GM19455 (cell line): ENCODE measurements around the gene LINC00632.

Experiments used
- ATAC-seq: cut with Tn5 transposase; IDR thresholded peaks from one replicate; pipeline ENCODE4 v1.9.1; 2021; ENCODE audit not compliant: unreplicated experiment

LINC00632 gene

DNA sequence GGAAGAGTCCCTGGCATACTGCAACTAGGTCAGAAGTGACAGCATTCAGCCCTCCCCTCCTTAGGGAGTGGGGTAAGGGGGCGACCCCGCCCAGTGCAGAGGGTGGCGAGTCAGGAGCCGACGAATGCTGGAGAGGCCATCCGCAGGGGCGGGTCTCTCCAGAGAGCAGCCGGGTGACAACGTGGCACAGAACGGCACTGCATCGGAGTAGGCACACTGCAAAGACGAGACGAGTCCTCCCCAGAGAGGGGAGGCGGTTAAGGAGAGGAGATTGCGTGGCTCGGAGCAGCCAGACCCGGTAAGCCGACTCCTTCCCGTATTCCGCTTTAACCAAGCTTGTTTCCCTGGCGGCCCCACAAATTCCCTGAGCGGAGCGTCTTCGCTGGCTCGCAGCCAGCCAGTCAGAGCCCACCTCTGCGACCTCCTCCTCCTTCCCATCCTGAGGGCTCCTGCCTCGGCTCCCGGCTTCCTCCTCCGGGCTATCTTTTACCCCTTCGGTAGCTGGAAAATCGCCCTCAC is 54.9 kb downstream of the LINC00632 start:
- no peak for ATAC-seq

DNA sequence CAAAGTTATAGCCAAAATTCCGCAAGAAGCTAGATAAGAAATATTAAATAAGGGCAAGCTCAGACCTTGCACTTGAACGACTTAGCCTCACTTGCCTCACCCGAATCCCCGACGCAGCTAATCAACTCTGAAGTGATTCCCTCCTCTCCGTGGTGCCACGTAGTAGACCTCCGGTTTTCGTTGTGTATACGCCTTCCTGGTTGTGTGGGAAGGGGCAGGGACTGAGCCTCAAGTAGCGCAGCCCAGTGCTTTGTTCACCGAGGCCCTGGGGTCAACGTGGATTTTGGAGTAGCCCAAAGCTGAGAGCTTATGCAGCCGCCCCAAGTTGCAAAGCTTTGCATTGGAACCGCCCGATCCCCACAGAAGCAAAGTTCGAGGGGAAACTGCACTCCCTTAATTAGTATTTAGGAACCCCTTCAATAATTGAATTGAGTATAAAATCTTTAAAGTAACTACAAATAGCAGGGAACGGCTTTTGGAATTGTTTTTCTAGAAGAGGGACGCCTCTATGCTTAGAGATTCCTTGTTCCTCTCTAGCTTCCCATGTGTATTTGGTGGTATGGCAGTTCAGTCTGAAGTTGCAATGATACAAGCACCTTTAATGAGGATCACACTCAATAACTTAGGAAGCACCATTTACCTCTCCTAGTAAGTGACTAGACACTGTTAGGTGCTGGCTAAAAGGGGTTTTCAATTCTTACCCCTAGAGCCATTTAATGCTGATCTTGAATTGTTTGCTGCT is 55.7 kb downstream of the LINC00632 start:
- no peak for ATAC-seq

DNA sequence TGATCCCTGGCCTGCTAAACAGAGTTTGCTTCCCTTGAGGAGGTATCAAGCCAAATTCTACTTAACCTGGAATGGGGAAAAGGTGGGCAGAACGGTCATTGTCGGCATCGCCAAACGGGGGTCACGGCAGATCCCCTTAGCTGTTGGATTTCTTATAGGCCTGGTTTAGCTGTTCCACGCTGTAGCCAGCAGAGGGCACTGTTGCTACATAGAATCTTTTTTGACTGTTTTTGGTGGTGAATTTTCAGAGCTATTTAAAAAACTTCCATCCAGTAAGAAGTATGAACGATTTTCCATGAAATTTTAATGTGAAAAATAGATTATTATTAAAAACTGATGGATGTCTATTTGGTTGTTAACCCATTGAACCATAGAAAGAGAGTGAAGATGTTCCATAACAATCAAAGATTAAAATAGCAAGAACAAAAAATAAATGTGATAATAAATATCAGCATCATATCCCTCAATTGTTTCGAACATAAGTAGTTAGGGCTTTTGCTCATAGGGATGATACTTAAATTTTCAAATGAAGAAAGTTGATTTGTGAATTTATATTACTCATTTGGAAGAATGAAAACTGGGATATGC is 56.6 kb downstream of the LINC00632 start:
- ATAC-seq, result no peak

DNA sequence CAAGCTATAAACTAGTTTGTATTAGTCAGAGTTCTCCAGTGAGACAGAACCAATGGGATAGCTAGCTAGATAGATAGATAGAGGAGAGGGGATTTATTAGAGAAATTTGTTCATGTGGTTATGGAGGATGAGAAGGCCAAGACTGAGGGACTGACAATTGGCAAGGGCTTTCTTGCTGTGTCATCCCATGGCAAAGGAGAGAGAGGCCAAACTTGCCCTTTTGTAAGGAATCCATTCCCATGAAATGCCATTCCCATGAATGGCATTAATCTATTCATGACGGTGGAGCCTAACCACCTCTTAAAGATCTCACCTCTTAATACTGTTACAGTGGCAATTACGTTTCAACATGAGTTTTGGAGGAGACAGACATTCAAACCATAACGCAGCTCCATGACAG is 58.1 kb downstream of the LINC00632 start:
- no peak for ATAC-seq

DNA sequence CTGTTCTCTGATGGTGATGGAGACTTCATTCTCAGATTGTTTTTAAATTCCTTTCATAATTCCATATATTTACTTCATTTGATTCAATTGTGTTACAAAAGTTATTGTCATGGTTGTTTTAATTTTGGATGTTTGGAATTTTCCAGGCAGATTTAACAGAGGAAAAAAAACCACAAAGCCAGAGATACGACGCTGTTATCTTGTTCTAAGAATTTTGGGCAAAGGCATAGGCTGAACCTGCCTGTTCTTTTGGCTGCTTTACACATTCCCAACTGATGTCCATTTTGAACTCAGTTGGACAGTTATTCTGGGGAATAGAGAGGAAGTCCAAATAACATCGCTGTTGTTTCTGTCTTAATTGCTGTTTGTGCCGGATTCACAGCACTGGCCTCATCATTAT is 65.7 kb downstream of the LINC00632 start:
- ATAC-seq, result no peak

DNA sequence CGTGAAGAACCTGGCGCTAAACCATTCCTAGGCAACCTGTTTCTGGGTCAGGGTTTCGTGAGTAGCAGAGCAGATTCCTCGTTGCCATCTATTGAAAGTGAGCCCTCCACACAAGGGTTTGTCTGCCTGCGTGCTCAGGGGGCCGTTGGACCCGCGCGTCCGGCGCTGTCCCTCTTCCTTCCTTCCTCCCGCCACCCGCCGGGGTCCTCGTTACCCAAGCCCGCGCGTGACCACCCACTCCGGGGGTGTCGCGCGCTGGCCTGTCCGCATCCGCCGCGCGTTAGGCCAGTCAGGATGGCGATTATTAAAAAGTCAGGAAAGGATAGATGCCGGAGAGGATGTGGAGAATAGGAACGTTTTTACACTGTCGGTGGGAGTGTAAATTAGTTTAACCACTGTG is 66.8 kb downstream of the LINC00632 start:
- ATAC-seq, result no peak

DNA sequence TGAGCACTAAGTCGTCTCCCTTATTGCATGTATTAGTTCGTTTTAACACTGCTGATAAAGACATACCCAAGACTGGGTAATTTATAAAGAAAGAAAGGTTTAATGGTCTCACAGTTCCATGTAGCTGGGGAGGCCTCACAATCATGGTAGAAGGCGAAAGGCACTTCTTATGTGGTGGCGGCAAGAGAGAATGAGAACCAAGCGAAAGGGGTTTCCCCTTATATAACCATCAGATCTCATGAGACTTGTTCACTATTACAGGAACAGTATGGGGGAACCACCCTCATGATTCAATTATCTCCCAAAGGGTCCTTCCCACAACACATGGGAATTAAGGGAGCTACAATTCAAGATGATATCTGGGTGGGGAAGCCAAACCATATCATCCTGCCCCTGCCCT is 85.1 kb downstream of the LINC00632 start:
- ATAC-seq, result no peak

DNA sequence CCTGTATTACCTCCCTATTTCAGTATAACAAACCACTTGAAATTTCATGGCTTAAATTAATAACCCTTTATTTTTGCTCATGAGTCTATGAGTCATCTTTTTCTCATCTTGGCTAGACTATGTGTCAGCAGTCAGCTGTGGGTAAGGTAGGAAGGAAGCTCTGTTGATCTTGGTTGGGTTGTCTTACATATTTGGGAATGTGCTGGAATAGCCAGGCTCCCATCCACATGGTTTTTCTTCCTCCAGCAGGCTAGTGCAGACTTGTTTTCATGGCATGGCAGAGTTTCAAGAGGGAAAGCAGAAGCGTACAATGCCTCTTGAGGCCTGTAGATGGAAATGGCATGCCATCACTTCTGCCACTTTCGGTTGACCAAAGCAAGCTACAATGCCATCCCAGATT is 89.7 kb downstream of the LINC00632 start:
- no peak for ATAC-seq

DNA sequence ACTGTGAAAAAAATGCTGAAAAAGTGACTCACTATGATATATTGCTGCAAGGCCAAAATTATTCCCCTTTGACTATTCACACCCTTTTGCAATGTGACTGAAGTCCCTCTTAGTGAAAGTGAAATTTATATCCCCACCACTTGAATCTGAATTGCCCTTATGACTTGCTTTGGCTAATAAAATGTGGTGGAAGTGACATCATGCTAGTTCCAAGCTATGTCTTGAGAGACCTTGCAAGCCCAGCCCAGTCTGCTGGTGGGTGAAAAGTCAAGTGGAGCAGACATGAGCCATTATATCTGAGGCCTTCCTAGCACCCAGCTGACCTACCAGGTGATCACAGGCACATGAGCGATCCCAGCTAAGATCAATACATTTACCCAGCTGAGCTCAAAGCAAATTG is 94.7 kb downstream of the LINC00632 start:
- ATAC-seq, result no peak

DNA sequence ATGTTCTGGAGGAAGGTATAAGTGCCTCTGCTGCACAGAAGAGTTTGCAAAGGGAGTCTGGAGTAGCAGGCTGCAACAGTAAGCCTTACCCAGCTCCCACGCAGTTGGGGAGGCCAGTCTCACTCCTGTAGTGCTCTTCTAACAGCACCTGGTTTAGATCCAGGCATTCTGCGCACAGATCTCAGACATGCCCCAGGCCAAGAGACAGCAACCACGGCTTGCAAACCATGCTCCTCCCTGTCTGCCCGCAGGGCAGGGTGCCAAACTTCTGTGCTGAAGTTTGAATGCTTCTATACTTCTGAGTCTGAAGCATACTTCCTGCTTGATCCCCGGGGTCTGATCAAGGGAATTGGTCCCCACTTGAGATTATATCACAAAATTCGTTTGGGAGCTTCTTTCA is 106.3 kb downstream of the LINC00632 start:
- no peak for ATAC-seq

DNA sequence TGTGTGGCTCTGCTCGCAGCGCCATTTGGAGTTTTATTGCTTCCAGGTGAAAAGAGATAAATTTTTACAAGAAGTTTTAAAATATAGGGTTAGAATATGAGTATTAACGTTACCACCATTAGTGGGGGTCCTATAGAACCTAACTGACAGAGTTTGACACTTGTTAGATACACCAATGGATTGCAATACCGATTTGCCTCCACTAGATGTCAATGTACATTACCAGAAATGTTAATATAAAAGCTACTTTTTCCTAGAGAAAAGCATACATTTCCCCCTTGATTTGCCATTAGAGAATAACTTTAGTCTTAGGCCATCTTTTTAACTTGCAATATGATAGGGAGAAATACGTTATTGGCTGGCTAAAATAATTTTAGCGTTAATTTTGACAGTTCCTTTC is 108.4 kb downstream of the LINC00632 start:
- no peak for ATAC-seq

DNA sequence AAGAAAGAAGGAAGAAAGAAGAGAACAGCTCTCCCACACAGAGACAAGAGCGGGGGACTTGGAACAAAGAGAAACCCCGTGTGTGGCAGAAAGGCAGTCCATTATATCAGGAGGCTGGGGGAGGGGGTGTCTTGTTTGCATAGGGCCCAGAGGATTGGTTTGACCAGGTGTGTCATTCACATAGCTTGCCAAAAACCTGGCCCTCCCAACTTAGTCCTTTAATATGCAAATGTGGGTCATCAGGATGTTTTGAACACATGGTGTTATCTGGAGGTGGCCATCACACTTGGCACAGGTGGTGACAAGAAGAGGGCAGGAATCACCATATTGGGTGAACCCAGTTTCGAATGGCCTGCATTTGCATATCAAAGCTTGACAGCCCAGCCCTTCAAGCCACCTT is 111.7 kb downstream of the LINC00632 start:
- ATAC-seq, result no peak

DNA sequence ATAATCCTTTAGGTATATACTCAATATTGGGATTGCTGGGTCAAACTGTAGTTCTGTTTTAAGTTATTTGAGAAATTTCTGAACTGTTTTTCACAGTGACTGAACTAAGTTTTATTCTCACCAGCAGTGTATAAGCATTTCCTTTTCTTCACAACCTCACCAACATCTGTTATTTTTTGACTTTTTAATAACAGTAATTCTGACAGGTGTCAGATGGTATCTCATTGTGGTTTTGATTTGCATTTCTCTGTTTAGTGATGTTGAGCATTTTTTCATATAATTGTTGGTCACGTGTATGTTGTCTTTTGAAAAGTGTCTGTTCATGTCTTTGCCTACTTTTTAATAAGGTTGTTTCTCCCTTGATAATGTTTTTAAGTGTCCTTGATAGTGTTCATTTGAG is 112.6 kb downstream of the LINC00632 start:
- no peak for ATAC-seq

DNA sequence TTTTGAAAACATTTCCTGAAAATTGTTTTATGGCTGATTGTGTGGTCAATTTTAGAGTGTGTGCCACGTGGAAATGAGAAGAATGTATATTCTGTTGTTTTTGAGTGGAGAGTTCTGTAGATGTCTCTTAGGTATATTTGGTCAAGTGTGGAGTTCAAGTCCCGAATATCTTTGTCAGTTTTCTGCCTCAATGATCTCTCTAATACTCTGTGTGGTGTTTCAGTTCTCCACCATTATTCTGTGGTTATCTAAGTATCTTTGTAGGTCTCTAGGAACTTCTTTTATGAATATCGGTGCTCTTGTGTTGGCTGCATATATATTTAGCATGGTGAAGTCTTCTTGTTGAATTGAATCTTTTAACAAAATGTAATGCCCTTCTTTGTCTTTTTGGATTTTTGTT is 113.3 kb downstream of the LINC00632 start:
- no peak for ATAC-seq

DNA sequence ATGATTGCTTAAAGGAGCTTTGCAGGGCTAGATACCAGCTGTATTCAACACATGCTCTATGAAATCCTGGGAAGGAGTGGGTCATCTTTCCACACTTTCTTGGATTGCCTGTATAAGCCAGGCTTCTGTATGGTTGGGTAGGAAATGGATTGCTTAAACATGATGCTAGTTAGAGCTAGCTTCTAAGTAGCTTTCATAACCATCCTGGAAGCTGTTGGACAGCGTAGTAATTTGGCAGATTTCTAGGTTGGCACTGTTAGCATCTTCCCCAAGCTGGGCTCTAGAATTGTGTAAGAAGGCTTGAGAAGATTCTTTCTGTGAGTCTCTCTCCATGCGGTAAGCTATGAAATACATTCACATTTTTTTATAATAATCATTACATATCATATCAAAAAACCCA is 127.3 kb downstream of the LINC00632 start:
- no peak for ATAC-seq
